Measurements from ENCODE around the gene URAD. TPM values are rescaled to one million over a fixed set of nuclear protein-coding genes. Genes with fewer than 3 reads are reported as not detected.

URAD gene
- total RNA-seq, 2 experiments from 2014 or later: not detected

DNA sequence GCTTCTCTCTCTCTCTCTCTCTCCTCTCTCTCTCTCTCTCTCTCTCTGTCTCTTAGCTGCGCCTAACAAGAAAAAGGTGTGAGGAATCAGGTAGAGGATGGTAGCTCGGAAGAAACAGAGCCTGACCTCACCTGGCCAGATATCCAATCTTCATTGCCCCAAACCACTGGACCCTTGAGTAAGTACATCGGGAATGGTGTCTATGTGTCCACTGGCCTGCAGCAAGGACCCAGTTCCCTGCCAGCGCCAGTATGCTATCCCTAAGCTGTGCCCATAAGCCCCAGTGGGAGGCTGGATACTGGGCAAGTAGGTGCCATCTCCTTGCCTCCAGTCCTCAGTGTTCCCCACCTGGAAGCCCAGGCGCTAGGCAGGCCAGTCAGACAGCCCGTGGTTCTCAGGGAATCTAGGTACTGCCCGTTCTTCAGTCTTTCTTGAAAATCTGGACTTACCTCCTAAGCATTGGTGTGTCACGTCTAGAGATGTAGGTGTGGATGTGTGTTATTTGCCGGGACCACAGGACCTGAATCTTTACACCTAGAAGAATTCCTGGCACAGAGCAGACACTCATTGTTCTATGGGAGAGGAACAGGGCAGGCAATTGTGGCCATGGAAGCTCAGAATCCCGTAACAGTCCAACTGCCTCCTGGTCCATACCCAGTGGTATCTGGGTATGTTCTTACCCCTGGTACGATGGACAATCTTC lies 7.3 kb downstream of the URAD start:
- no peak for DNase-seq (ENCODE audit: low spot score)
- intact Hi-C loops (cut with micrococcal nuclease; ENCODE audit: unreplicated experiment): loop anchor here (5.0 to 10.0 kb wide), 2 partner anchors 294 to 604 kb away; no protein-coding TSS in a partner anchor
- Histone ChIP-seq H3K79me2 (ENCODE audit: insufficient read depth, low read depth, low read length) (no peaks in the 10 kb centered on the region), H3K4me1 (ENCODE audit: insufficient read depth, low read length, poor library complexity, severe bottlenecking) (no peaks in the 10 kb centered on the region), H3K9me2 (ENCODE audit: insufficient read depth, low read length) (no peaks in the 10 kb centered on the region), H3K4me2 (ENCODE audit: low read length) (no peak overlapping the region), H2AFZ (ENCODE audit: low read length) (no peak overlapping the region), H3K4me3 (ENCODE audit: low read depth, low read length, poor library complexity, severe bottlenecking) (no peak overlapping the region), H3K27ac (ENCODE audit: low read depth, low read length, poor library complexity, severe bottlenecking) (no peak overlapping the region), H4K20me1 (ENCODE audit: insufficient read depth, low read length) (no peaks in the 10 kb centered on the region), H3K9me3 (ENCODE audit: low read length) (no peaks in the 10 kb centered on the region), H3K36me3 (ENCODE audit: insufficient read depth, low read length) (no peaks in the 10 kb centered on the region)
- POLR2A ChIA-PET: no interaction called here
- TF ChIP-seq, protein P1, sequence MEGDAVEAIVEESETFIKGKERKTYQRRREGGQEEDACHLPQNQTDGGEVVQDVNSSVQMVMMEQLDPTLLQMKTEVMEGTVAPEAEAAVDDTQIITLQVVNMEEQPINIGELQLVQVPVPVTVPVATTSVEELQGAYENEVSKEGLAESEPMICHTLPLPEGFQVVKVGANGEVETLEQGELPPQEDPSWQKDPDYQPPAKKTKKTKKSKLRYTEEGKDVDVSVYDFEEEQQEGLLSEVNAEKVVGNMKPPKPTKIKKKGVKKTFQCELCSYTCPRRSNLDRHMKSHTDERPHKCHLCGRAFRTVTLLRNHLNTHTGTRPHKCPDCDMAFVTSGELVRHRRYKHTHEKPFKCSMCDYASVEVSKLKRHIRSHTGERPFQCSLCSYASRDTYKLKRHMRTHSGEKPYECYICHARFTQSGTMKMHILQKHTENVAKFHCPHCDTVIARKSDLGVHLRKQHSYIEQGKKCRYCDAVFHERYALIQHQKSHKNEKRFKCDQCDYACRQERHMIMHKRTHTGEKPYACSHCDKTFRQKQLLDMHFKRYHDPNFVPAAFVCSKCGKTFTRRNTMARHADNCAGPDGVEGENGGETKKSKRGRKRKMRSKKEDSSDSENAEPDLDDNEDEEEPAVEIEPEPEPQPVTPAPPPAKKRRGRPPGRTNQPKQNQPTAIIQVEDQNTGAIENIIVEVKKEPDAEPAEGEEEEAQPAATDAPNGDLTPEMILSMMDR (conservative IDR thresholded peaks at IDR 0.05; ENCODE audit: low read length): no peak
- TF ChIP-seq EZH2phosphoT487 (IDR thresholded peaks at IDR 0.05; ENCODE audit: borderline replicate concordance, low read depth, low read length): no peak
- CTCF ChIA-PET (ENCODE audit: unreplicated experiment): no interaction called here
- BruUV-seq (replicated peaks): no TSS peak

DNA sequence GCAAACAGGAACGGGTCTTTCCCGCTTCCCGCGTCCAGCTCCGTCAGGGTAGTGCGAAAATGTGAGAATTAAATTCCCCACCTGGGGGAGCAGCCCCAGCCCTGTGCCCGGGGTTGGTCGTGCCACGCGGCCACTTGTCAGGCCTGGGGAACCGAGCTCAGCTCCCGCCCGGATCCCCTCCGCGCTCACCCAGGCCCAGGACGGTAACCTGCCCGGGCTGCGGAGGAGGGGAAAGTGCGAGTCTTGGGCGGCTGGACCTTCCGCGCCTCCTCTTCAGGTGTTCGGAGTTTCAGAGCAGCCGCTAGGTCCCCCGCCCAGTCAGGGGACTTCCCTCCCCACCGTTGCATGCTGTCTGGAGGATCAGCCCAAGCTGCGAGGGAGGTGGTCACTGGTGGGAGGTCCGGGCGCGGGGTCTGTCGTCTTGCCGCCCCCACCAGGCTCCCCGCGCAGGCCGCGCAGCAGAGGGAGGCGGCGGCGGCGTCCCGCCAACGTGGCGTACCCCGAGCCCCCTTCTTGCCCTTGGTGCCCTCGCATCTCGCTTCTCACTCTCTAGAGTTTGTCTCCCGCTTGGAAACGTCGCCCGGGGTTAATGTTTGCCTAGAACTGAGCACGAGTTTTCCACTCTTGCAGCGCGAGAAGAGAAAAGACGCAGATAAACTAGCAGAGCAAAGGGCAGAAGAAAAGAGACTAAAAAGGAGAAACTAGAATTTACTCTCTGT lies 8.1 kb downstream of the URAD start:
- ChIA-PET CTCF (ENCODE audit: unreplicated experiment) (no interaction called here), POLR2A (no interaction called here)
- intact Hi-C loops (cut with micrococcal nuclease; ENCODE audit: unreplicated experiment): loop anchor here (5.0 to 10.0 kb wide), 2 partner anchors 294 to 603 kb away; no protein-coding TSS in a partner anchor
- TF ChIP-seq, protein P1 (conservative IDR thresholded peaks at IDR 0.05; ENCODE audit: low read length): no peak
- no peak for TF ChIP-seq EZH2phosphoT487 (IDR thresholded peaks at IDR 0.05; ENCODE audit: borderline replicate concordance, low read depth, low read length)
- no peaks in the 10 kb centered on the region for H4K20me1 ChIP-seq (ENCODE audit: insufficient read depth, low read length)
- H3K27ac ChIP-seq (ENCODE audit: low read depth, low read length, poor library complexity, severe bottlenecking): no peak overlapping the region
- no peaks in the 10 kb centered on the region for H3K79me2 ChIP-seq (ENCODE audit: insufficient read depth, low read depth, low read length)
- H3K4me2 ChIP-seq (ENCODE audit: low read length): no peak overlapping the region
- no peak for DNase-seq (ENCODE audit: low spot score)
- H3K4me1 ChIP-seq (ENCODE audit: insufficient read depth, low read length, poor library complexity, severe bottlenecking): no peaks in the 10 kb centered on the region
- H3K9me2 ChIP-seq (ENCODE audit: insufficient read depth, low read length): no peaks in the 10 kb centered on the region
- no peak overlapping the region for H3K4me3 ChIP-seq (ENCODE audit: low read depth, low read length, poor library complexity, severe bottlenecking)
- no peaks in the 10 kb centered on the region for H3K9me3 ChIP-seq (ENCODE audit: low read length)
- H3K36me3 ChIP-seq (ENCODE audit: insufficient read depth, low read length): no peaks in the 10 kb centered on the region
- BruUV-seq (replicated peaks): no TSS peak
- no peak overlapping the region for H2AFZ ChIP-seq (ENCODE audit: low read length)

Data from OCI-LY7 (cell line).